HepG2 (cell line): ENCODE results near the gene SLITRK5. TPM values are rescaled to one million over a fixed set of nuclear protein-coding genes. Genes with fewer than 3 reads are reported as not detected.

ENCODE experiments used
- ATAC-seq: fragments of 200-7000 bp; cut with Tn5 transposase; 3 replicates; pipeline ENCODE4 v1.9.1; 2020; ENCODE audit warnings: mild to moderate bottlenecking, moderate library complexity
- BruUV-seq: library from RNA; stranded (reverse); fragments of 400-500 nt; replicated peaks from 2 replicates; lab custom pipeline; 2021; lab: Mats Ljungman, UMichigan
- CTCF ChIA-PET: fragments of 300-600 bp; formaldehyde crosslinking; extraction: SDS; loops from one replicate; lab custom pipeline; 2021; ENCODE audit warnings: low total read pairs, inconsistent platforms, low intra/inter-chr PET ratio; lab: Yijun Ruan, JAX
- POLR2A ChIA-PET: fragments of 350-600 bp; sonication (Branson Sonifier 250); formaldehyde crosslinking; loops from one replicate; lab custom pipeline; 2020; ENCODE audit warnings: antibody characterized with exemption, inconsistent platforms; lab: Yijun Ruan, JAX
- DNase-seq: peaks from one replicate; pipeline ENCODE4 v3.0.0-alpha.2; 2015; ENCODE audit warnings: low spot score
- FAIRE-seq: peaks from 3 replicates; lab custom pipeline; 2011; peaks lifted over from hg19 to GRCh38; lab: Jason Lieb, UNC
- H2AFZ ChIP-seq: one replicate; pipeline ENCODE4 v1.6.1; 2011; ENCODE audit warnings: low read length, inconsistent platforms
- H3K27ac ChIP-seq: fragments of 300-600 bp; 3 replicates; pipeline ENCODE4 v1.8.0; 2011; ENCODE audit warnings: mixed run types, mild to moderate bottlenecking, mixed read lengths, low read length, inconsistent platforms; ENCODE audit not compliant: insufficient read depth; ENCODE audit errors: extremely low read length
- H3K27me3 ChIP-seq, 2 experiments: fragments of 200-600 bp in 1 of 2; 2 replicates in 1 of 2; 3 replicates in 1 of 2; pipeline versions ENCODE4 v1.6.0 to v1.8.0; 2011; ENCODE audit warnings: low read length in 2 of 2, mild to moderate bottlenecking in 2 of 2, moderate library complexity in 2 of 2, inconsistent platforms in 1 of 2; ENCODE audit not compliant: insufficient read depth in 2 of 2, control insufficient read depth in 1 of 2
- H3K36me3 ChIP-seq, 2 experiments: fragments of 200-600 bp in 1 of 2; replicated peaks in 1 of 2; 2 replicates in 1 of 2; 3 replicates in 1 of 2; pipeline versions ENCODE4 v1.5.1 to v1.8.0; 2011; ENCODE audit warnings: low read length in 2 of 2, inconsistent platforms in 1 of 2; ENCODE audit not compliant: insufficient read depth in 2 of 2, control insufficient read depth in 1 of 2
- H3K4me1 ChIP-seq: 2 replicates; pipeline ENCODE4 v1.5.1; 2012; ENCODE audit warnings: low read length, inconsistent platforms; ENCODE audit not compliant: insufficient read depth
- H3K4me2 ChIP-seq: 2 replicates; pipeline ENCODE4 v1.6.0; 2011; ENCODE audit warnings: low read depth, low read length, inconsistent platforms
- H3K4me3 ChIP-seq, 3 experiments: fragments of 200-600 bp in 1 of 3; sonication (generic), shearing (Covaris generic) in 1 of 3; replicated peaks in 1 of 3; 2 replicates each; pipeline ENCODE4 v1.5.1; 2011 to 2016; ENCODE audit warnings: low read length in 3 of 3, inconsistent platforms in 2 of 3, low read depth in 2 of 3, mild to moderate bottlenecking in 2 of 3, control low read depth in 1 of 3, mixed read lengths in 1 of 3; ENCODE audit not compliant: insufficient read depth in 1 of 3
- H3K79me2 ChIP-seq: one replicate; pipeline ENCODE4 v1.6.1; 2011; ENCODE audit warnings: low read length, inconsistent platforms; ENCODE audit not compliant: insufficient read depth
- H3K9ac ChIP-seq: 2 replicates; pipeline ENCODE4 v1.6.0; 2011; ENCODE audit warnings: mild to moderate bottlenecking, low read depth, low read length, inconsistent platforms; ENCODE audit not compliant: insufficient read depth
- H3K9me3 ChIP-seq: 2 replicates; pipeline ENCODE4 v1.5.1; 2012; ENCODE audit warnings: mild to moderate bottlenecking, low read length
- H4K20me1 ChIP-seq: 2 replicates; pipeline ENCODE4 v1.6.0; 2011; ENCODE audit warnings: inconsistent platforms, mild to moderate bottlenecking, low read length, moderate library complexity; ENCODE audit not compliant: insufficient read depth
- DMTF1 ChIP-seq: sonication (generic); formaldehyde crosslinking; IDR thresholded peaks from 2 replicates; pipeline ENCODE4 v1.4.0; 2020; ENCODE audit warnings: mild to moderate bottlenecking, missing genetic modification reagents
- HOXA3 ChIP-seq: sonication (generic); formaldehyde crosslinking; IDR thresholded peaks from 2 replicates; pipeline ENCODE4 v1.5.0; 2020; ENCODE audit warnings: missing genetic modification reagents
- MZF1 ChIP-seq: sonication (generic); formaldehyde crosslinking; IDR thresholded peaks from 2 replicates; pipeline ENCODE4 v1.8.1; 2023; ENCODE audit warnings: mild to moderate bottlenecking, missing genetic modification reagents, borderline replicate concordance
- NKX3-1 ChIP-seq: sonication (generic); formaldehyde crosslinking; IDR thresholded peaks from 2 replicates; pipeline ENCODE4 v1.5.0; 2020; ENCODE audit warnings: missing genetic modification reagents
- ZBTB7B ChIP-seq: sonication (generic); formaldehyde crosslinking; IDR thresholded peaks from 2 replicates; pipeline ENCODE4 v1.4.0; 2020; ENCODE audit warnings: missing genetic modification reagents
- ZNF552 ChIP-seq: sonication (generic); formaldehyde crosslinking; IDR thresholded peaks from 2 replicates; pipeline ENCODE4 v1.9.0; 2022; ENCODE audit warnings: missing genetic modification reagents, mild to moderate bottlenecking, borderline replicate concordance
- ZXDC ChIP-seq: sonication (generic); formaldehyde crosslinking; IDR thresholded peaks from 2 replicates; pipeline ENCODE4 v1.5.0; 2020; ENCODE audit warnings: mild to moderate bottlenecking, missing genetic modification reagents
- WGBS: methylation state at CpG from one replicate; pipeline ENCODE4 v1.1.6; 2017; ENCODE audit warnings: low lambda C conversion rate; 5-methylcytosine and 5-hydroxymethylcytosine counted together
- in situ Hi-C: cut with HindIII; loops from 2 replicates; pipeline ENCODE4 v1.10.0; 2017; ENCODE audit warnings: low pct_unique_long_range_greater_than_20kb; ENCODE audit not compliant: extremely low pct_ligation_motif_present
- intact Hi-C: fragments of 100-400 bp; cut with micrococcal nuclease; formaldehyde crosslinking; loops from one replicate; pipeline ENCODE4 v1.10.0; 2022; ENCODE audit not compliant: unreplicated experiment
- polyA plus RNA-seq, 8 experiments: library from polyadenylated mRNA; depleted of rRNA in 3 of 8; stranded (reverse) in 7 of 8; unstranded in 1 of 8; fragments of >200 nt; fragmentation: Illumina TruSeq in 4 of 8; extraction: Trizol in 4 of 8; gene quantifications; 2 replicates each; pipeline versions ENCODE4 v1.2.1 to v1.2.3, GENCODE V29; 2011 to 2016; ENCODE audit warnings: low read depth in 4 of 8, missing spikeins in 1 of 8, mixed read lengths in 1 of 8; ENCODE audit not compliant: insufficient read depth in 1 of 8
- total RNA-seq, 5 experiments: library from RNA; depleted of rRNA; stranded (reverse); fragments of >200 nt; fragmentation: Illumina TruSeq; extraction: Trizol; gene quantifications; 2 replicates each; pipeline ENCODE4 v1.2.3, GENCODE V29; 2016; ENCODE audit warnings: low read depth in 1 of 5
- TF ChIP-seq, protein P1 (sequence below): sonication (generic); formaldehyde crosslinking; IDR thresholded peaks from 2 replicates; pipeline ENCODE4 v1.4.0; 2020; ENCODE audit warnings: mild to moderate bottlenecking, missing genetic modification reagents

SLITRK5 gene
- total and polyA plus RNA-seq, 2 of the 13 experiments (the other 11 are each of a cell fraction or from before 2014, with no cell fraction given), result not detected

GRCh38 chr13:87712012-87712411 lies 40.8 kb downstream of the SLITRK5 start:
- H3K27me3 ChIP-seq, result no peaks in the 10 kb centered on the region
- in situ Hi-C loops (no loop called here), intact Hi-C loops (no loop called here)
- no peaks in the 10 kb centered on the region for H3K9me3 ChIP-seq
- no peak for ATAC-seq
- H3K4me3 ChIP-seq, result no peak overlapping the region
- TF ChIP-seq MZF1 (CRISPR knock-in tag) (no peak), HOXA3 (CRISPR knock-in tag) (no peak), ZXDC (CRISPR knock-in tag) (no peak), ZNF552 (no peak), NKX3-1 (CRISPR knock-in tag) (no peak), ZBTB7B (no peak), DMTF1 (no peak)
- TF ChIP-seq, protein P1, sequence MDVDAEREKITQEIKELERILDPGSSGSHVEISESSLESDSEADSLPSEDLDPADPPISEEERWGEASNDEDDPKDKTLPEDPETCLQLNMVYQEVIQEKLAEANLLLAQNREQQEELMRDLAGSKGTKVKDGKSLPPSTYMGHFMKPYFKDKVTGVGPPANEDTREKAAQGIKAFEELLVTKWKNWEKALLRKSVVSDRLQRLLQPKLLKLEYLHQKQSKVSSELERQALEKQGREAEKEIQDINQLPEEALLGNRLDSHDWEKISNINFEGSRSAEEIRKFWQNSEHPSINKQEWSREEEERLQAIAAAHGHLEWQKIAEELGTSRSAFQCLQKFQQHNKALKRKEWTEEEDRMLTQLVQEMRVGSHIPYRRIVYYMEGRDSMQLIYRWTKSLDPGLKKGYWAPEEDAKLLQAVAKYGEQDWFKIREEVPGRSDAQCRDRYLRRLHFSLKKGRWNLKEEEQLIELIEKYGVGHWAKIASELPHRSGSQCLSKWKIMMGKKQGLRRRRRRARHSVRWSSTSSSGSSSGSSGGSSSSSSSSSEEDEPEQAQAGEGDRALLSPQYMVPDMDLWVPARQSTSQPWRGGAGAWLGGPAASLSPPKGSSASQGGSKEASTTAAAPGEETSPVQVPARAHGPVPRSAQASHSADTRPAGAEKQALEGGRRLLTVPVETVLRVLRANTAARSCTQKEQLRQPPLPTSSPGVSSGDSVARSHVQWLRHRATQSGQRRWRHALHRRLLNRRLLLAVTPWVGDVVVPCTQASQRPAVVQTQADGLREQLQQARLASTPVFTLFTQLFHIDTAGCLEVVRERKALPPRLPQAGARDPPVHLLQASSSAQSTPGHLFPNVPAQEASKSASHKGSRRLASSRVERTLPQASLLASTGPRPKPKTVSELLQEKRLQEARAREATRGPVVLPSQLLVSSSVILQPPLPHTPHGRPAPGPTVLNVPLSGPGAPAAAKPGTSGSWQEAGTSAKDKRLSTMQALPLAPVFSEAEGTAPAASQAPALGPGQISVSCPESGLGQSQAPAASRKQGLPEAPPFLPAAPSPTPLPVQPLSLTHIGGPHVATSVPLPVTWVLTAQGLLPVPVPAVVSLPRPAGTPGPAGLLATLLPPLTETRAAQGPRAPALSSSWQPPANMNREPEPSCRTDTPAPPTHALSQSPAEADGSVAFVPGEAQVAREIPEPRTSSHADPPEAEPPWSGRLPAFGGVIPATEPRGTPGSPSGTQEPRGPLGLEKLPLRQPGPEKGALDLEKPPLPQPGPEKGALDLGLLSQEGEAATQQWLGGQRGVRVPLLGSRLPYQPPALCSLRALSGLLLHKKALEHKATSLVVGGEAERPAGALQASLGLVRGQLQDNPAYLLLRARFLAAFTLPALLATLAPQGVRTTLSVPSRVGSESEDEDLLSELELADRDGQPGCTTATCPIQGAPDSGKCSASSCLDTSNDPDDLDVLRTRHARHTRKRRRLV (CRISPR knock-in tag), result no peak
- H3K27ac ChIP-seq, result no peak overlapping the region
- POLR2A ChIA-PET, result no interaction called here
- FAIRE-seq, result no peak
- 2% methylated on average over 2 of the region's 2 CpGs for WGBS
- no peak overlapping the region for H3K9ac ChIP-seq
- no peak overlapping the region for H2AFZ ChIP-seq
- no peaks in the 10 kb centered on the region for H3K36me3 ChIP-seq
- DNase-seq, result no peak
- CTCF ChIA-PET, result no interaction called here
- H4K20me1 ChIP-seq, result no peaks in the 10 kb centered on the region
- H3K79me2 ChIP-seq, result no peaks in the 10 kb centered on the region
- no TSS peak for BruUV-seq
- H3K4me2 ChIP-seq, result no peak overlapping the region
- H3K4me1 ChIP-seq, result no peaks in the 10 kb centered on the region
